ENCODE measurements around the gene PSMB2.

PSMB2 gene

DNA sequence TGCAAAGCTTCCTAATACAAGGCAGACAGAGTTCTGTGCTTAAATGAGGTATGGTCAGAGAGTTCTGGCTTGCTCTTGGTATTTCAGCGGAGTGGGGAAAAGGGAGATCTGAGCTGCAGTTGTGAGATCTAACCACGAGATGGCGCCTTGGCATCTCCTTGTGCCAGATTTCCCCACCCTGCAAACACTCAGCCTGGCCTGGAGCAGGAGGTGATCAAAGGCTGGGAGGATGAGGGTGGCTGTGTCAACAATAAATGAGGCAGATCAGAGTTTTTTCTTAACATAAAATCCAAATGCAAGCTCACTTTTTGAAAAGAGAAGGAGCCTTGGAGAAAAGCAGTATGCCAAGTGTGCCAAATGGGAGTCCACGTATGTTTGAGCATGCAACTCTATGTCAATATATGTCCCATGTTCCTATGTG lies 72.3 kb downstream of the PSMB2 start:
- Histone ChIP-seq H3K9ac (ENCODE audit: low read length in 5 of 5) (no peak overlapping the region), H3K4me1 (ENCODE audit: control insufficient read depth in 5 of 5, insufficient read depth in 5 of 5, low read length in 5 of 5) (peaks cover 0 to 14% (median 11%) of the 10 kb centered on the region in 5 donors), H3K9me3 (ENCODE audit: control insufficient read depth in 5 of 5, low read length in 5 of 5) (no peaks in the 10 kb centered on the region), H3K27ac (ENCODE audit: low read depth, low read length) (no peak overlapping the region), H3K4me3 (ENCODE audit: low read depth in 1 of 5, low read length in 5 of 5) (no peak overlapping the region), H3K36me3 (ENCODE audit: control insufficient read depth in 5 of 5, insufficient read depth in 5 of 5, low read length in 5 of 5) (peaks cover 0 to 7% (median 3%) of the 10 kb centered on the region in 5 donors), H3K27me3 (ENCODE audit: control insufficient read depth in 5 of 5, insufficient read depth in 4 of 5, low read length in 5 of 5) (peaks cover 8 to 33% (median 19%) of the 10 kb centered on the region in 5 donors)

DNA sequence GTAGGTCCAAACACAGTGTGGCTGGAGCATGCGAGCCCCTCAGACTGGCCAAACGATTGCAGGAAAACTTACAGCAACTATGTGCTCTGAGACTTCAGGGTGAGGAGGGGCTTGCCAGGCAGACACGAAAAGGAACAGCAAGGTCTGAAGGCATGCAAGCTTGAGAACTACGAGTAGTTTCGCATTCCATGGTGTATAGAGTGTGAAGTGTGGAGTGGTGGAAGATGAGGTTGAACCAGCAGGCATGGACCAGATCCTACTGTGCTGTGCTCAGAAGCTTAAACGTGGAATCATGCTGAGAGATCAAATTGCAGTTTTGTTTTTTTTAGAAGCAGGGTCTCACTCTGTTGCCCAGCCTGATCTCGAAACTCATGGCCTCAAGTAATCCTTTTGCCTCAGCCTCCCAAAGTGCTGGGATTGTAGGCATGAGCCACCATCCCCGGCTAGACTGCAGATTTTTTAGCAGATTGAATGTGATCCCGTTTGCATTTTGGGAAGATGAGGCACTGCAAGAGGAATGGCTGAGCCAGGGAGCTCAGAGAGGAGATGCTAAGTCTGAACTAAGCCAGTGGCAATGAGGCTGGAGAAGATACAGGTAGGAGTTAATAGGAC lies 73.3 kb downstream of the PSMB2 start:
- Histone ChIP-seq H3K9me3 (ENCODE audit: control insufficient read depth in 5 of 5, low read length in 5 of 5) (no peaks in the 10 kb centered on the region), H3K36me3 (ENCODE audit: control insufficient read depth in 5 of 5, insufficient read depth in 5 of 5, low read length in 5 of 5) (peaks cover 0 to 12% (median 6%) of the 10 kb centered on the region in 5 donors), H3K27me3 (ENCODE audit: control insufficient read depth in 5 of 5, insufficient read depth in 4 of 5, low read length in 5 of 5) (peaks cover 8 to 25% (median 12%) of the 10 kb centered on the region in 5 donors), H3K27ac (ENCODE audit: low read depth, low read length) (no peak overlapping the region), H3K4me1 (ENCODE audit: control insufficient read depth in 5 of 5, insufficient read depth in 5 of 5, low read length in 5 of 5) (peaks cover 0 to 5% (median 5%) of the 10 kb centered on the region in 5 donors), H3K9ac (ENCODE audit: low read length in 5 of 5) (no peak overlapping the region), H3K4me3 (ENCODE audit: low read depth in 1 of 5, low read length in 5 of 5) (no peak overlapping the region)

DNA sequence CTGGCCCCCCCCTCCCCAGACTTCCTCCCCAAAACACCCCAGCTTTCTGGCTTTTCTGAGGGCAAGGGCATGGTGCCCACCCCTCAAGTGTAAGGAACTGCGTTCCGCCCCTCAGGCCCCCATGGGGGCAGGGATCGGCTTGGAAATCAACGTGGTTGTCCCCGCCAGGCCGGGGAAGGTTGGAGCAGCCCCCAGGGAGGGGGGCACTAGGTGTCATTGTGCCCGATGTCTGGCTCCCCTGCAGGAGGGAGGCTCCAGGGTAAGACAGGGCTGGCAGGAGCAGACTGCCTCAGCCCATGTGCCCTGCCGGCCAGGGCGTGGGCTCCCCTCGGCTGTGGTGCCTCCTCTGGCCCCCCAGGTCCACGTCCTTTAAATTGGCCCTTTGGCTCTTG lies 75.6 kb downstream of the PSMB2 start:
- peaks cover 0 to 11% (median 0%) of the 10 kb centered on the region in 5 donors for H3K27me3 ChIP-seq (ENCODE audit: control insufficient read depth in 5 of 5, insufficient read depth in 4 of 5, low read length in 5 of 5)
- H3K36me3 ChIP-seq (ENCODE audit: control insufficient read depth in 5 of 5, insufficient read depth in 5 of 5, low read length in 5 of 5) = peaks cover 0 to 31% (median 15%) of the 10 kb centered on the region in 5 donors
- no peak overlapping the region for H3K4me3 ChIP-seq (ENCODE audit: low read depth in 1 of 5, low read length in 5 of 5)
- H3K4me1 ChIP-seq (ENCODE audit: control insufficient read depth in 5 of 5, insufficient read depth in 5 of 5, low read length in 5 of 5) = peaks cover 0 to 8% (median 5%) of the 10 kb centered on the region in 5 donors
- no peaks in the 10 kb centered on the region for H3K9me3 ChIP-seq (ENCODE audit: control insufficient read depth in 5 of 5, low read length in 5 of 5)
- H3K9ac ChIP-seq (ENCODE audit: low read length in 5 of 5) = no peak overlapping the region
- no peak overlapping the region for H3K27ac ChIP-seq (ENCODE audit: low read depth, low read length)

DNA sequence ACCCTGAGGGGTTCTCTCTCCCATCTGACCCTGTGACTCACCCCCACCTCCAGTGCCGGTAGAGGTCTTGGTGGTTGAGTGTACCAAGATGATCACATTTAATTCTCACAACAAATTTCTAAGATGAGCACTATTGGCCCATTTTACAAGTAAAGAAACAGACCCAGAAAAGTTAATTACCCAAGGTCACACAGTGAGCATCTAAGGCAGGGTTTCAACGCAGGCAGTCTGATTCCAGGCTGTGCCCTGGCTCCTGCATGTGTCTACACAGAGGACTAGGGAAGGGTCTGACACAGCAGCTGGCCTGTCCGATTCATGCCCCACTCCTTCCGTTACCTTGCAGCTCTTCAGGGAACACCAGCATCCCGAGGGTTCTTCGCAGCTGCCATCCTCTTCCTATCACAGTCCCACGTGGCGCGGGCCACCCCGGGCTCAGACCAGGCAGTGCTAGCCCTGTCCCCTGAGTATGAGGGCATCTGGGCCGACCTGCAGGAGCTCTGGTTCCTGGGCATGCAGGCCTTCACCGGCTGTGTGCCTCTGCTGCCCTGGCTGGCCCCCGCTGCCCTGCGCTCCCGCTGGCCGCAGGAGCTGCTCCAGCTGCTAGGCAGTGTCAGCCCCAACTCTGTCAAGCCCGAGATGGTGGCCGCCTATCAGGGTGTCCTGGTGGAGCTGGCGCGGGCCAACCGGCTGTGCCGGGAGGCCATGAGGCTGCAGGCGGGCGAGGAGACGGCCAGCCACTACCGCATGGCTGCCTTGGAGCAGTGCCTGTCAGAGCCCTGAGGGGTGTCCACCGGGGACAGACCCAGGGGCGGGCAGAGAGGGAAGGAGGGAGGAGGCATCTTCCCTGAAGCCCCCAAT lies 76.2 kb downstream of the PSMB2 start:
- Histone ChIP-seq H3K27ac (ENCODE audit: low read depth, low read length) (no peak overlapping the region), H3K27me3 (ENCODE audit: control insufficient read depth in 5 of 5, insufficient read depth in 4 of 5, low read length in 5 of 5) (peaks cover 0 to 9% (median 0%) of the 10 kb centered on the region in 5 donors), H3K9ac (ENCODE audit: low read length in 5 of 5) (no peak overlapping the region), H3K9me3 (ENCODE audit: control insufficient read depth in 5 of 5, low read length in 5 of 5) (no peaks in the 10 kb centered on the region), H3K4me3 (ENCODE audit: low read depth in 1 of 5, low read length in 5 of 5) (no peak overlapping the region), H3K4me1 (ENCODE audit: control insufficient read depth in 5 of 5, insufficient read depth in 5 of 5, low read length in 5 of 5) (peaks cover 0 to 13% (median 7%) of the 10 kb centered on the region in 5 donors), H3K36me3 (ENCODE audit: control insufficient read depth in 5 of 5, insufficient read depth in 5 of 5, low read length in 5 of 5) (peaks cover 0 to 34% (median 15%) of the 10 kb centered on the region in 5 donors)

DNA sequence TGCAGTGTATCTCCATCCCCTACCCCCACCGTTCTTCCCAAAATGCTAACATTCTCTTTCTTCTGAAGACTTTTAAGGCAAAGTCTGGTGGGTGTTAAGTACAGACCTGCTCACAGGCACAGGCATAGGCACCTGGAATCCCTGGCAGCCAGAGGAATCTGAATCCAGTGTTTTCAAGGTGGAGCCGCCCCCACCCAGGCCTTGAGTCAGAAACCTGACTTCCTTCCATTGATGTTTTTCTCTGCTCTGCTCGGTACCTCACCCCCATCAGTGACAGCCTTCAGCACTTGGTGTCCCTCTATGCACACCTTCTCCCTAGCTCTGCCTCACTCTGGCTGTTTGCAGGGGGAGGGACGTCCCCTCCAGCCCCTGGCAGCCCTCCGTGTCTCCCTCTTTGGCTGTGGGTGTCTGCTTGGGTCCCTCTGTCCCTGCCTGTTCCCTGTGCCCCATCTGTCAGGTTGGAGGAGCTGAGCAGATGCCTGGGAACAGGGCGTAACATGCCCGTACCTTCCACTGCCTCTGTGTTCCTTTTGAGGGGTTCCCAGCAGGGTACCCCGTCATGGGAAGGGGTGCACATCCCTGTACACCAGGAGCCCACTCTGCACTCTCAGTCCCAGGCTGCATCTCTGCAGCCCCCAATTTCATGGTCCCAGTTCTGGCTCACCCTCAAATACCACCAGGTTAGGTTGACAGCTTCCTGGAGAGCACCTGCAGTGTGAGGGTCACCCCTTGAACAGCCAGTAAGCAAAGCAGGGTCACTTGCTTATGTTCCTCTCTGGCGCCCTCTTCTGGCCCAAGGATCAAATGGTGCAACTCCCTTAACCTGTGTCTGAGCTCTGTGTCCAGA lies 77.1 kb downstream of the PSMB2 start:
- peaks cover 0 to under 1% (median 0%) of the 10 kb centered on the region in 5 donors for H3K27me3 ChIP-seq (ENCODE audit: control insufficient read depth in 5 of 5, insufficient read depth in 4 of 5, low read length in 5 of 5)
- H3K27ac ChIP-seq (ENCODE audit: low read depth, low read length) = no peak overlapping the region
- H3K9me3 ChIP-seq (ENCODE audit: control insufficient read depth in 5 of 5, low read length in 5 of 5) = no peaks in the 10 kb centered on the region
- H3K4me3 ChIP-seq (ENCODE audit: low read depth in 1 of 5, low read length in 5 of 5) = no peak overlapping the region
- H3K9ac ChIP-seq (ENCODE audit: low read length in 5 of 5) = no peak overlapping the region
- H3K4me1 ChIP-seq (ENCODE audit: control insufficient read depth in 5 of 5, insufficient read depth in 5 of 5, low read length in 5 of 5) = peaks cover 0 to 13% (median 9%) of the 10 kb centered on the region in 5 donors
- H3K36me3 ChIP-seq (ENCODE audit: control insufficient read depth in 5 of 5, insufficient read depth in 5 of 5, low read length in 5 of 5) = peaks cover 0 to 34% (median 15%) of the 10 kb centered on the region in 5 donors

DNA sequence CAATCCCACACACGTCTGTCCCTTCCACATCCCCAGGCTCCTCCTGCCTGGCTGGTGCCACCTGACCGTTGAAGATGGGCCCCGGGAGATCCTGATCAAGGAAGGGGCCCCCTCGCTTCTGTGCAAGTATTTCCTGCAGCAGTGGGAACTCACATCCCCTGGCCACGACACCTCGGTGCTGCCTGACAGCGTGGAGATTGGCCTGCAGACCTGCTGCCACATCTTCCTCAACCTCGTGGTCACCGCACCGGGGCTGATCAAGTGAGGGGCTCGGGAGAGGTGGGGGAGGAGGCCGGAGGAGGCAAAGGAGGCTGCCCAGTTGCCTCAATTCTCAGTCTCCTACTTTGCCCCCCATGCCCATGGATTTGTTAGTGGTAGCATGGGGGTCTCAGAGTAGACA lies 78.2 kb downstream of the PSMB2 start:
- no peak overlapping the region for H3K9ac ChIP-seq (ENCODE audit: low read length in 5 of 5)
- no peak overlapping the region for H3K4me3 ChIP-seq (ENCODE audit: low read depth in 1 of 5, low read length in 5 of 5)
- peaks cover 0 to 34% (median 15%) of the 10 kb centered on the region in 5 donors for H3K36me3 ChIP-seq (ENCODE audit: control insufficient read depth in 5 of 5, insufficient read depth in 5 of 5, low read length in 5 of 5)
- no peak overlapping the region for H3K27ac ChIP-seq (ENCODE audit: low read depth, low read length)
- peaks cover 2 to 19% (median 18%) of the 10 kb centered on the region in 5 donors for H3K4me1 ChIP-seq (ENCODE audit: control insufficient read depth in 5 of 5, insufficient read depth in 5 of 5, low read length in 5 of 5)
- H3K9me3 ChIP-seq (ENCODE audit: control insufficient read depth in 5 of 5, low read length in 5 of 5) = no peaks in the 10 kb centered on the region
- H3K27me3 ChIP-seq (ENCODE audit: control insufficient read depth in 5 of 5, insufficient read depth in 4 of 5, low read length in 5 of 5) = no peaks in the 10 kb centered on the region

DNA sequence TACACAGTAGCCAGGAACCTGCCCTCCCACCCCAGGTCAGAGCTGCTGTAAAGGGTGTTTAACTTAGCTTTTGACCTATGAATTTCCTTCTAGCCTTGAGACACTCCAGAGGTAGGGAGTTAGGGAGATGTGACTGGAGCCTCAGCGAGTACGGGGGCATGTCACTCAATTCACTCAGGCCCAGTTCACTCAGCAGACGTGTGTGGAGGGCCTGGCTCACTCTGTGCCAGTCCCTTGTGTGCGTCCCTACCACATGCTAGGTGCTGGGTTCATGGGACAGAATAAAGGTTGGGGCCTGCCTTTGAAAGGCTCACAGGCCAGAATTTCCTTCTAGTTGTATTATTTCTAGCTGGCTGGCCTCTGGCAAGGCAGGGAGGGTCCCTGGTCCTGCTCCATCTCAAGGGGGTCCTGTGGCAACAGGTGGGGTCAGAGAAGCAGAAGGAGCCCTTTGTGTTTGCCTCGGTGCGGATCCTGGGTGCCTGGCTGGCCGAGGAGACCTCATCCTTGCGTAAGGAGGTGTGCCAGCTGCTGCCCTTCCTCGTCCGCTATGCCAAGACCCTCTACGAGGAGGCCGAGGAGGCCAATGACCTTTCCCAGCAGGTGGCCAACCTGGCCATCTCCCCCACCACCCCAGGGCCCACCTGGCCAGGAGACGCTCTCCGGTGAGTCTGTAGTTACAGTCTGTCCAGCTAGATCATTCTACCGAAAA lies 79.2 kb downstream of the PSMB2 start:
- Histone ChIP-seq H3K27ac (ENCODE audit: low read depth, low read length) (no peak overlapping the region), H3K4me3 (ENCODE audit: low read depth in 1 of 5, low read length in 5 of 5) (no peak overlapping the region), H3K9me3 (ENCODE audit: control insufficient read depth in 5 of 5, low read length in 5 of 5) (no peaks in the 10 kb centered on the region), H3K36me3 (ENCODE audit: control insufficient read depth in 5 of 5, insufficient read depth in 5 of 5, low read length in 5 of 5) (peaks cover 0 to 34% (median 15%) of the 10 kb centered on the region in 5 donors), H3K27me3 (ENCODE audit: control insufficient read depth in 5 of 5, insufficient read depth in 4 of 5, low read length in 5 of 5) (no peaks in the 10 kb centered on the region), H3K4me1 (ENCODE audit: control insufficient read depth in 5 of 5, insufficient read depth in 5 of 5, low read length in 5 of 5) (peaks cover 2 to 25% (median 23%) of the 10 kb centered on the region in 5 donors), H3K9ac (ENCODE audit: low read length in 5 of 5) (no peak overlapping the region)

DNA sequence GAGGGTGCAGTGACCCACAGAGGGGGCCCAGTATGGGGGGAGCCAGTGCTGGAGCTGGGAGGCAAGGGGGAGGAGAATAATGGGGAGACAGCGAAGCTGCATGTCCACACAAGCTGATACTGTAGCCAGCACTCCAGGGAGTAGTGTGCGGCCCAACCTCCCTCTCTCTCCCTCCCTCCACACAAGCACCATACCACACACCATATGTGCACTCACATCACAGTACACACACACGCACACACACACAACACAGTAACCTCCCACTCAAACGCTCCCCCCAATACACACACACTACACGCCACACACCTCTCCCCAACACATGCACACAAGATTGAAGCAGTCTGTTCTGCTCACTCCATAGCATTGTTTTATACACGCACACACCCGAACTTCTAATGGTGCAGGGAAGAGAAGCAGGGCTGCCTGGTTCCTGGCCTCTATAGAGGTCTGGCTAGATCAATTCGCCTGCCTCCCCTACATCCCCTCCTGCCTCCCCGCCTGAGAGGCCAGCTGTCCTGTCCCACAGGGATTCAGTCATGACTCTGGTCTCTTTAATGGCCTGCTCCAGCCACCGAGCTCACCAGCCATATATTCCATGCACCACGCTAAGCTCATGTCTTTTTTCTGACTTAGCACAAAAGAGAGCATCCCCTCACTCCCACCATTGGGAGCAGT lies 79.9 kb downstream of the PSMB2 start:
- H3K36me3 ChIP-seq (ENCODE audit: control insufficient read depth in 5 of 5, insufficient read depth in 5 of 5, low read length in 5 of 5) = peaks cover 0 to 29% (median 11%) of the 10 kb centered on the region in 5 donors
- H3K9me3 ChIP-seq (ENCODE audit: control insufficient read depth in 5 of 5, low read length in 5 of 5) = no peaks in the 10 kb centered on the region
- H3K4me3 ChIP-seq (ENCODE audit: low read depth in 1 of 5, low read length in 5 of 5) = peak overlapping the region in 1 of 5 donors; percentile 19
- peaks cover 2 to 31% (median 27%) of the 10 kb centered on the region in 5 donors for H3K4me1 ChIP-seq (ENCODE audit: control insufficient read depth in 5 of 5, insufficient read depth in 5 of 5, low read length in 5 of 5)
- H3K9ac ChIP-seq (ENCODE audit: low read length in 5 of 5) = no peak overlapping the region
- no peaks in the 10 kb centered on the region for H3K27me3 ChIP-seq (ENCODE audit: control insufficient read depth in 5 of 5, insufficient read depth in 4 of 5, low read length in 5 of 5)
- H3K27ac ChIP-seq (ENCODE audit: low read depth, low read length) = no peak overlapping the region

Measured in subcutaneous abdominal adipose tissue (tissue), 5 donors.